IMR-90 (cell line): ENCODE measurements around the gene TRAF3. TPM values are rescaled to one million over a fixed set of nuclear protein-coding genes. Genes with fewer than 3 reads are reported as not detected.

ENCODE experiments used
- ATAC-seq: fragments of 200-7000 bp; cut with Tn5 transposase; 2 replicates; pipeline ENCODE4 v1.9.1; 2020; ENCODE audit warnings: low read depth, mild to moderate bottlenecking, moderate library complexity
- BruUV-seq: library from RNA; stranded (reverse); fragments of 400-500 nt; replicated peaks from 2 replicates; lab custom pipeline; 2021; lab: Mats Ljungman, UMichigan
- CTCF ChIA-PET: fragments of 300-600 bp; formaldehyde crosslinking; extraction: SDS; loops from one replicate; lab custom pipeline; 2021; ENCODE audit warnings: antibody characterized with exemption; lab: Yijun Ruan, JAX
- POLR2A ChIA-PET: fragments of 300-600 bp; sonication (Branson Sonifier 250); formaldehyde crosslinking; loops from one replicate; lab custom pipeline; 2022; ENCODE audit warnings: antibody characterized with exemption; ENCODE audit not compliant: unreplicated experiment; lab: Charles Lee
- DNase-seq: peaks from one replicate; pipeline ENCODE4 v3.0.0; 2013
- H2AFZ ChIP-seq: replicated peaks from 2 replicates; pipeline ENCODE3; 2013; ENCODE audit warnings: low read length, mild to moderate bottlenecking; ENCODE audit not compliant: poor library complexity
- H2AK5ac ChIP-seq: 2 replicates; pipeline ENCODE4 v1.6.1; 2013; ENCODE audit warnings: low read depth, low read length, inconsistent platforms
- H2AK9ac ChIP-seq: replicated peaks from 2 replicates; pipeline ENCODE3; 2013; ENCODE audit warnings: mild to moderate bottlenecking, low read depth, low read length, moderate library complexity; ENCODE audit not compliant: poor library complexity
- H2BK120ac ChIP-seq: 2 replicates; pipeline ENCODE4 v1.6.1; 2013; ENCODE audit warnings: low read depth, low read length, inconsistent platforms
- H2BK15ac ChIP-seq: 3 replicates; pipeline ENCODE4 v1.6.1; 2013; ENCODE audit warnings: low read depth, low read length, inconsistent platforms
- H2BK20ac ChIP-seq: 2 replicates; pipeline ENCODE4 v1.6.1; 2013; ENCODE audit warnings: low read depth, mild to moderate bottlenecking, inconsistent platforms, low read length, moderate library complexity
- H2BK5ac ChIP-seq: 2 replicates; pipeline ENCODE4 v1.6.1; 2013; ENCODE audit warnings: mild to moderate bottlenecking, low read depth, low read length, inconsistent platforms; ENCODE audit not compliant: poor library complexity, severe bottlenecking
- H3K14ac ChIP-seq: replicated peaks from 2 replicates; pipeline ENCODE4 v1.6.1; 2013; ENCODE audit warnings: low read depth, low read length, inconsistent platforms
- H3K18ac ChIP-seq: 2 replicates; pipeline ENCODE4 v1.6.1; 2013; ENCODE audit warnings: low read depth, low read length, control low read depth
- H3K23ac ChIP-seq: 2 replicates; pipeline ENCODE4 v1.6.1; 2013; ENCODE audit warnings: low read depth, low read length, inconsistent platforms
- H3K27ac ChIP-seq: 2 replicates; pipeline ENCODE4 v1.5.1; 2013; ENCODE audit warnings: mild to moderate bottlenecking, control low read depth, low read length; ENCODE audit not compliant: insufficient read depth
- H3K27me3 ChIP-seq: 2 replicates; pipeline ENCODE4 v1.6.1; 2013; ENCODE audit warnings: low read length; ENCODE audit not compliant: control insufficient read depth, insufficient read depth
- H3K36me3 ChIP-seq: 2 replicates; pipeline ENCODE4 v1.6.1; 2013; ENCODE audit warnings: low read length, mixed read lengths; ENCODE audit not compliant: control insufficient read depth, insufficient read depth
- H3K4ac ChIP-seq: 2 replicates; pipeline ENCODE4 v1.6.1; 2013; ENCODE audit warnings: low read depth, low read length, inconsistent platforms
- H3K4me1 ChIP-seq: 2 replicates; pipeline ENCODE4 v1.6.1; 2013; ENCODE audit warnings: low read length, mixed read lengths; ENCODE audit not compliant: control insufficient read depth, insufficient read depth
- H3K4me2 ChIP-seq: 2 replicates; pipeline ENCODE4 v1.6.1; 2013; ENCODE audit warnings: low read depth, mild to moderate bottlenecking, control low read depth, low read length, moderate library complexity
- H3K4me3 ChIP-seq: 2 replicates; pipeline ENCODE4 v1.5.1; 2013; ENCODE audit warnings: low read depth, mild to moderate bottlenecking, control low read depth, low read length, moderate library complexity; ENCODE audit not compliant: insufficient read depth
- H3K56ac ChIP-seq: 2 replicates; pipeline ENCODE4 v1.6.1; 2013; ENCODE audit warnings: low read length, inconsistent platforms; ENCODE audit not compliant: insufficient read depth; ENCODE audit errors: extremely low read depth
- H3K79me1 ChIP-seq, 2 experiments: 2 replicates each; pipeline ENCODE4 v1.6.1; 2013; ENCODE audit warnings: low read length in 2 of 2, inconsistent platforms in 1 of 2, low read depth in 1 of 2
- H3K9ac ChIP-seq: 2 replicates; pipeline ENCODE4 v1.6.1; 2013; ENCODE audit warnings: low read depth, low read length, control low read depth
- H3K9me1 ChIP-seq: 2 replicates; pipeline ENCODE4 v1.6.1; 2013; ENCODE audit warnings: low read length, inconsistent platforms; ENCODE audit not compliant: insufficient read depth
- H3K9me3 ChIP-seq: 2 replicates; pipeline ENCODE4 v1.6.1; 2013; ENCODE audit warnings: low read length; ENCODE audit not compliant: control insufficient read depth, insufficient read depth
- H4K20me1 ChIP-seq: 2 replicates; pipeline ENCODE4 v1.6.1; 2013; ENCODE audit warnings: low read length, inconsistent platforms; ENCODE audit not compliant: insufficient read depth
- H4K5ac ChIP-seq: 2 replicates; pipeline ENCODE4 v1.6.1; 2013; ENCODE audit warnings: mild to moderate bottlenecking, low read depth, low read length, control low read depth
- H4K8ac ChIP-seq, 2 experiments: 2 replicates each; pipeline ENCODE4 v1.6.1; 2013; ENCODE audit warnings: low read depth in 2 of 2, low read length in 2 of 2, control low read depth in 1 of 2, inconsistent platforms in 1 of 2
- H4K91ac ChIP-seq: 2 replicates; pipeline ENCODE4 v1.6.1; 2013; ENCODE audit warnings: low read depth, low read length, inconsistent platforms; ENCODE audit not compliant: insufficient read depth
- BHLHE40 ChIP-seq: fragments of 150-350 bp; IDR thresholded peaks from 2 replicates; pipeline ENCODE4 v1.6.1; 2016; ENCODE audit warnings: mild to moderate bottlenecking, low read depth, low read length
- CEBPB ChIP-seq: IDR thresholded peaks from 2 replicates; pipeline ENCODE4 v1.6.1; 2012; ENCODE audit warnings: low read depth, low read length, improper control_type of control experiment
- CHD1 ChIP-seq: IDR thresholded peaks from 2 replicates; pipeline ENCODE4 v1.6.1; 2012; ENCODE audit warnings: low read depth, low read length, improper control_type of control experiment
- FOS ChIP-seq: fragments of 150-350 bp; IDR thresholded peaks from 2 replicates; pipeline ENCODE4 v1.6.1; 2016; ENCODE audit warnings: low read depth, low read length
- MAFK ChIP-seq: IDR thresholded peaks from 2 replicates; pipeline ENCODE4 v1.6.1; 2012; ENCODE audit warnings: low read depth, low read length, improper control_type of control experiment
- MAZ ChIP-seq: IDR thresholded peaks from 2 replicates; pipeline ENCODE4 v1.6.1; 2012; ENCODE audit warnings: low read depth, mild to moderate bottlenecking, low read length, improper control_type of control experiment, moderate library complexity, borderline replicate concordance
- MXI1 ChIP-seq: IDR thresholded peaks from 2 replicates; pipeline ENCODE4 v1.6.1; 2012; ENCODE audit warnings: low read depth, mild to moderate bottlenecking, low read length, moderate library complexity, borderline replicate concordance
- NFE2L2 ChIP-seq: fragments of 150-350 bp; IDR thresholded peaks from 2 replicates; pipeline ENCODE4 v1.6.1; 2016; ENCODE audit warnings: low read depth, mild to moderate bottlenecking, low read length
- RAD21 ChIP-seq: IDR thresholded peaks from 2 replicates; pipeline ENCODE4 v1.6.1; 2012; ENCODE audit warnings: low read length, improper control_type of control experiment
- SMC3 ChIP-seq: fragments of 150-350 bp; IDR thresholded peaks from 2 replicates; pipeline ENCODE4 v1.6.1; 2016; ENCODE audit warnings: low read depth, mild to moderate bottlenecking, antibody characterized with exemption, low read length, moderate library complexity
- WGBS, 2 experiments: methylation state at CpG; one replicate each; pipeline versions ENCODE4 v1.1.5 to v1.1.7; 2013; ENCODE audit warnings: missing lambda C conversion rate in 2 of 2; ENCODE audit not compliant: insufficient read length in 1 of 2; ENCODE audit errors: extremely low coverage in 2 of 2; 5-methylcytosine and 5-hydroxymethylcytosine counted together
- dilution Hi-C: fragments of 300-500 bp; cut with HindIII; formaldehyde crosslinking; loops from one replicate; pipeline ENCODE4 v1.14.3; 2018; ENCODE audit warnings: low sequenced_read_pairs; ENCODE audit not compliant: unreplicated experiment
- in situ Hi-C: fragments of 300-500 bp; cut with MboI; formaldehyde crosslinking; loops from 3 replicates; pipeline ENCODE4 v1.14.3; 2019; ENCODE audit warnings: low sequenced_read_pairs, inconsistent platforms, mixed read lengths
- intact Hi-C: fragments of 100-400 bp; cut with micrococcal nuclease; formaldehyde crosslinking; loops from 2 replicates; pipeline ENCODE4 v1.10.0; 2022
- polyA plus RNA-seq, 3 experiments: library from polyadenylated mRNA; depleted of rRNA; stranded (reverse); fragments of >200 nt; gene quantifications; 2 replicates each; pipeline ENCODE4 v1.2.3, GENCODE V29; 2012; ENCODE audit warnings: low replicate concordance in 1 of 3
- total RNA-seq: library from RNA; depleted of rRNA; stranded (reverse); fragments of >200 nt; gene quantifications from 2 replicates; pipeline ENCODE4 v1.2.3, GENCODE V29; 2012
- TF ChIP-seq, protein P1 (sequence below): fragments of 150-350 bp; IDR thresholded peaks from 2 replicates; pipeline ENCODE4 v1.6.1; 2017; ENCODE audit warnings: mild to moderate bottlenecking, antibody characterized with exemption, low read length, low read depth

Gene TRAF3
- total and polyA plus RNA-seq, 2 of the 4 experiments (the other 2 are of a cell fraction): 21.2 to 25.3 TPM

DNA sequence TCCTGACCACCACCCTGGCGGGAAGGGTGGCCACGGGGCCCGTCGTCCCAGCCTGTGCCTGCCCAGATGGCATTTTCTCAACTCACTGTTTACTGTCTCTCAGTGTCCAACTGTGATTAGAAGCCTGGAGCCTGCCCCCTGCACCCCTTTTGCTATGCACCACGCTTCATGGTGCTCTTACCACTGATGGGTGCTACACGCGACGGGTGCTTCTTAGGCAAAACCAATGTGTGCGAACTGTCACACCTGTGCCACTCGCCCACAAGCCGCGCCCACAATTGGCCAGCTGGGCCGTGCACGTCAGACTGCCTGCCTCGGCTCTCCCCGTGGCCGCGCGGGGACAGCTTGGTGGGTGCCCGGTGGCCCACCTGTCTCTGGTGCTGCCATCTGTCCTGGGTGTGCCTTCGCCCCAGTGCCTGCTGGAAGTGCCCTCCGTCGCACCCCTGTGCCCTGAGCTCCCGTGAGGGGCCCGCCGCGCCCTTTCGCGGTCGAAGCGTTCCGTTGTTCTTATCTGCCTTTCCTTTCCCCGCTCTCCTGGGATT, 130.1 kb downstream of the TRAF3 start:
- Histone ChIP-seq H3K56ac (no peak overlapping the region), H3K14ac (no peak overlapping the region), H3K4ac (no peak overlapping the region), H3K79me1 (no peaks in the 10 kb centered on the region), H3K27ac (no peak overlapping the region), H4K8ac (no peak overlapping the region), H3K4me3 (no peak overlapping the region), H2BK120ac (no peak overlapping the region), H3K23ac (no peak overlapping the region), H3K9me3 (no peaks in the 10 kb centered on the region), H2BK5ac (no peak overlapping the region), H4K5ac (no peak overlapping the region), H2BK20ac (no peak overlapping the region), H2AK5ac (no peak overlapping the region), H2AK9ac (no peak overlapping the region), H3K4me2 (no peak overlapping the region), H3K27me3 (no peaks in the 10 kb centered on the region), H3K4me1 (no peaks in the 10 kb centered on the region), H3K36me3 (peaks cover 19% of the 10 kb centered on the region), H2BK15ac (no peak overlapping the region), H3K9ac (no peak overlapping the region), H4K91ac (no peak overlapping the region), H3K18ac (no peak overlapping the region), H3K9me1 (0 out of 2 replicates have a peak, but pooled peaks cover 2% of the 10 kb centered on the region), H4K20me1 (no peaks in the 10 kb centered on the region), H2AFZ (no peak overlapping the region)
- CTCF ChIA-PET: no interaction called here
- in situ Hi-C loops (no loop called here), dilution Hi-C loops (no loop called here), intact Hi-C loops (no loop called here)
- 95% methylated on average over 26 of the region's 33 CpGs; no CpG with 5 or more reads in 1 of the 2 experiments for WGBS, 2 experiments
- POLR2A ChIA-PET: no interaction called here
- ATAC-seq: no peak
- BruUV-seq: no TSS peak
- TF ChIP-seq SMC3 (no peak), FOS (no peak), CEBPB (no peak), BHLHE40 (no peak), RAD21 (no peak), MAZ (no peak), MXI1 (no peak), CHD1 (no peak), NFE2L2 (no peak), MAFK (no peak)
- TF ChIP-seq, protein P1, sequence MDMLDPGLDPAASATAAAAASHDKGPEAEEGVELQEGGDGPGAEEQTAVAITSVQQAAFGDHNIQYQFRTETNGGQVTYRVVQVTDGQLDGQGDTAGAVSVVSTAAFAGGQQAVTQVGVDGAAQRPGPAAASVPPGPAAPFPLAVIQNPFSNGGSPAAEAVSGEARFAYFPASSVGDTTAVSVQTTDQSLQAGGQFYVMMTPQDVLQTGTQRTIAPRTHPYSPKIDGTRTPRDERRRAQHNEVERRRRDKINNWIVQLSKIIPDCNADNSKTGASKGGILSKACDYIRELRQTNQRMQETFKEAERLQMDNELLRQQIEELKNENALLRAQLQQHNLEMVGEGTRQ: no peak
- no peak for DNase-seq
